ENCODE measurements around the gene KCNB1.

KCNB1 gene

DNA sequence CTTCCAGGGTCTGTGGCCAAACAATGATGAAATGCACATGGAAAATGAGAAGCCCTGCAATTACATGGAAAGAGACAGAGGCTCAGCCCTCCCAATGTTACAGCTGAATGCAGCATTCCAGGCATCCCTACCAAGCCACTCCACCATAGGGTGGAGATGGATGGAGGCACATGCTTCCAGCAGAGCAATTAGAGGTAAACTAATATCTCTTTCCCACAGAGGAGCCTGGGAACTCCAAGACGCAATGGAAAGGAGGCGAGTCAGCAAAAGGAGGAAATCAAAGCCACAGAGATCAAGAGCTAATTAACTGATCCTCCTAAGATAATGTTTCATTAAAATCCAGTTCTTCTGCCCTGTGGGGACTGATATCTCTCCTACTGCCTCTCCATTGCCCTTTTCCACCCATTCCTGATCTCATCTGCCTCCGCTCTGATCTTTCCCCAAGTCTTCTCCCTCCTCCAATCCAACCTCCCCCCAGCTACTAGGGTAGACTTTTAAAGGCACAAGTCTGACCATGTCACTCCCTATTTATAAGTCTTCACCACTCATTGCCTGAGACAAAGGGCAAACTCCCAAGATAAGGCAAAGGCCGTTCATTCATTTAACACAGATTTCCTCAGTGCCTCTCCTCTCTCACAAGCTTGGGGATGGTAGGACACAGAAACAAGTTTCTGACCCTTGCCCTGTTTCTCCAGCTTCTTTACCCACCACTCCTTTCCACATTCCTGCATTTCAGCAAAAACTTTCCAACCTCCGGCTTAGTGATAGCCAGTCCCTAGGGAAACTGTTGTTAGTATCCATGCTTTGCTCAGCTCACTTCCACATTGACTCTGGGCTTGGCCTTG is 14.3 kb upstream of the KCNB1 start:
- no peak for DNase-seq

DNA sequence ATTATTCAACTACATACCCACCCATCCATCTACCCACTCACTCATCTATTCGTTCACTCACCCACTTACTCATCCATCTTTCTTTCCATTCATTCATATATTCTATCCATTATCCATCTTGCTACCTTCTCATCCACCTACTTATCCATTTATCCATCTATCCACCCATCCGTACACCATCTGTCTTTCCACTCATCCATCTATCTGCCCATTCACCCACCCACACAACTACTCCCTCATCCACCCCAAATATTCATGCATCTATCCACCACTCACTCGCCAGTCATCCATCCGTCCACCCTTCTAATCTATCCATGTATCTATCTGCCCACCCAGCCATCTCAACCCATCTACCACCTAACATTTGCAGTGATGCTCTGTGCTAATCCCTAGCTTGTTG is 13.6 kb upstream of the KCNB1 start:
- DNase-seq = no peak

DNA sequence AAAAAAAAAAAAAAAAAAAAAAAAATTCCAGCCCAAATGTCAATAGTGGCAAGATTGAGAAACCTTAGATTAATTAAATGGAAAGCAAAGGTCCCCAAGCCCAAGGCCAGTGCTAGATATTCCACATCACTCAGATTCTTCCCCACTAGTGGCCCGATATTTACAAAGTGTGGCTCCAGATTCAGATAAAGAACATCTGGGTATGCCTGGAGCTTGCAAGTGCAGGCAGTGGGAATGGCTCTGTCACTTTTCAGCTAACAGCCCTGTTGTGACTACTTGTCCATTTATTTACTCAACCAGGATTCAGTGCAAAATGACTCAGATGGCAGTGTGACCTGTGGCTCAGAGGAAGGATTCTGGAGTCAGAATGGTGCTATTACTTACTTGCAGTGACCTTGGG is 8.2 kb upstream of the KCNB1 start:
- DNase-seq = no peak

DNA sequence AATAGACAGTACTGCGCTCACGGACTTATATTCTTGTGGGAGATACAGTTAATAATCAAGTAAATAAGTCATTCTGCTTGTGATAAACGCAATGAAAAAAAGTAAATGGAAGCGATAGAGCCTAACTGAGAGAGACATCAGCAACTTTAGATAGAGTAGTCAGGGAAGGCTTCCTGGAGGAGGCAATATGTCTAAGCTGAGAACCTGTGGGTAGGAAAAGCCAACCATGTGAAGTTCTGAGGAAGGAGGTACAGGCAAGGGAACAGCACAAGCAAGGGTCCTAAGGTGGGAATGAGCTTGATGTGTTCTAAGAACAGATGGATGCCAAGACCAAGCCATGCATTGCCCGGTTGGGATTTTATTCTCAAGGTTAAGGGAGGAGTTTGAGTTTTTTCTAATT is 7.2 kb upstream of the KCNB1 start:
- no peak for DNase-seq

DNA sequence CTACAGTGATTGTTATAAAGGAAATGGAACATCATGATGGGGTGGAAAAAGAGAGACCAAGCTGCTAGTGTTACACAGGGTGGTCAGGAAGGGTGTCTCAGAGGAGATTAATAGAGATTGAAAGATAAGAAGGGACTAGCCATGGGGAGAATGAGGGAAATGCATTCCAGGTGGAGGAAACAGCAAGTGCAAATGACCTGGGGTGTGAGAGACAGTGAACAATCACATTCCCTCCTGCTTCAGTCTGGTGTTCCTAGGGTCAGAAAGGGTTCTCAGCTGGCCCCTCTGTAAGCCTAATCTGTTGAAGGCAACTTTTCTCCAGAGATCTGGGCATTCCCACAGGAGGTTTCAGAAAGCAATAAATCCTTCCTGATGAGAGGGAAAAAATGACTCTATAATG is 3.6 kb upstream of the KCNB1 start:
- DNase-seq = no peak

DNA sequence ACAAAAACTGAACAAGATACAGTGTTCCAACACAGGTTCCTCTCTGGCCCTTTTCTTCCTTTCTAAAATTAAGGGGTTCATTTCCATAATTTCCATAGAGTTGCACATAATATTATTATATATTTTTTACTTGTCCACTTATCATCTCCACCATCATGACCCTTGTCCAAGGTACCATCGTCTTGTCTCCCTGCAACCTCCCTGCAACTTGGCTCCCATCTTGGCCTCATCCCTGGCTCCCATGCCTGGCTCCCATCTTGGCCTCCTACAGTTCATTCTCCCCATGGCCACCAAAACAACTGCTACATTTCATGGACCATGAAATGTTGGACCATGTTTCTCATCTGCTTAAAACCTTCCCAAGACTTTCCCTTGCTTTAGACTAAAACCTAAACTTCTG is 3.1 kb upstream of the KCNB1 start:
- DNase-seq = no peak

DNA sequence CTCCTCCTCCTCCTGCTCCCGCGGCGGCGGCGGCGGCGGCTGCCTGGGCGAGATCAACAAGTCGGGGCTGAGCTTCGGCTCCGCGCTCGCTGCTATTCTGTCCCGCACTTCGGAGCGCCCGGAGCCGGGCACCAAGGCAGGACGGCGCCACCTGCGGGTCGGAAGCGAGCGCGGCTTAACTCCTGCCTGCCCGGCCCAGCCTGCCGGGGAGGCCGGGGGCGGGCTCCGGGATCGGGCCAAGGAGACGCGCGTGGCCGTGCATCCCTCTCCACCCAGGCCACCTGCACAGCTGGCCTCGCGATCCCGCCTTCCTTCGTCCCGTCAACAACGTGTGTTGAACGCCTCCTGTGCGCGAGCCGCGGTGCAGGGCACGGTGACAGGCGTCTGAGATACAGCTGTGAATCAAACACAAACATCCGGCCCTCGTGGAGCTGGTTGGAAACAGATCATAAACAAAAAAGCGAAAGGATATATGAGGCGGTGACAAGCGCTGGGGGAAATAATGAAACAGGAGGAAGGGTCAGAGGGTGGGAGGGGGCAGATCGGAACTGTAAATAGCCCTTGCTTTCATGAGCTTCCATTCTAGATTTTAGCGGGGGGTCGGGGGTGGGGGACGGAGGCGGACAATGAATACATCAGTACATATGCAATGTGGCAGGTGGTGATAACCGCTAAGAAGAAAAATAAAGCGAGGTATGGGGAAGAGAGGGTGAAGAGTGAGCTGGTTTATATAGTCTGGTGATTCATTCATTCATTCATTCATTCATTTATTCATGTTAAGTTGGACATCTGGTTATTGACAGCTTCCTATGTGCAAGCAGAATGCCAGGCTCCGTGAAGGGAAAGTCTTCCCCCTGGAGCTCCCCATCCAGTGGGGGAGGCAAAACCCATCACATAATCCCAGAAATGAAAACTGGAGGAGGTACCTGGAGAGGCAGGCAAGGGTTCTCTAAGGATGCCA is 2.0 kb upstream of the KCNB1 start:
- peak in 2 of 4 experiments; percentile 14 to 27 for DNase-seq

DNA sequence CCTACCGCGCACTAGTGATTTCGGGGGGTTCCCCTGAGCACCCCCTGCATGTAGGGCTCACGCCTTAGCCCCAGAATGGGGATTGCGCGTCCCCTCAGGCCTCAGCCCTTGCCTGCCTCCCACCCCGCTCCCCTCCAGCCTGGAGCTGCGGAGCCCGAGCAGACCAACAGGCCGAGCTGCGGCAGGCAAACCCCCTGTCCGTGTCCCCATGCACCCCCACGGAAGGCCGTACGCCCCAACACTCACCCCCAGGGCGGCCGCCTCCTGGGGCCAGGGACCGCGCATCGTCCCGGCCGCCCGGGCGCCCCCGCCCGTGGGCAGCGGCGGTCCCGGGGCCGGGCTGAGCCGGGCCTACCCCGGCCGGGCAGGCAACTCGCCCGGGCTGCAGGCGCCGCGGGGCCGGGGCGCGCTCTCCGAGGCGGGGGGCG is 1.2 kb upstream of the KCNB1 start:
- no peak for DNase-seq

DNA sequence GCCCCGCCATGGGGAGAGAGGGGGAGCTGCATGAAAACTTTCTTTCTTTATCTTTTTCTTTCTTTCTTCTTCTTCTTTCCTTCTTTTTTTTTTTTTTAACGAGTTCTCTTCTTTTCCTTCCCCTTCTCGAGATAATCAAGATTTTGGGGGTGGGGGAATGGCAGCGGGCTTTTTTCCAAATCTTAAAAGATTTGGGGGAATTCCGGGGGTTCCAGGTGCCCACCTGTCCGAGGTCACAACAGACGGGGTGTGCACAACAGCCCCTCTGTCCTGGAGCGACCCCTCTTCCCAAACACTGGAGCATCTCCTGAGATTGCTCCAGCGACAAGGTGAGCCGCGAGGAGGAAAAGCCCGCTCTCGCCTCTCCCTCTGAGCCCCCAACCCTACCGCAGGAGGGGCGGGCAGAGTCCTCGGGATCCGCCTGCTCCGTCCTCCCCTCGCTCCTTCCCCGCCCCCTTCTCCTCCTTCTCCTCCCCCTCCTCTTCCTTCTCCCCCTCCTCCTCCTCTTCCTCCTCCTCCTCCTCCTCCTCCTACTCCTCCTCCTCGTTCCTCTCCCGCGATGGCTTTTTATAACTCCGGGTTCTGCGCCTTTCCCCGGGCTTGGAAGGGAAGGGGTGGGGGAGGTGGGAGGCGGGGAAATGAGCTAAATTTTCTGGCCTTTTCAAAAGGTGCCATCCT is 689 bp upstream of the KCNB1 start:
- DNase-seq = no peak

DNA sequence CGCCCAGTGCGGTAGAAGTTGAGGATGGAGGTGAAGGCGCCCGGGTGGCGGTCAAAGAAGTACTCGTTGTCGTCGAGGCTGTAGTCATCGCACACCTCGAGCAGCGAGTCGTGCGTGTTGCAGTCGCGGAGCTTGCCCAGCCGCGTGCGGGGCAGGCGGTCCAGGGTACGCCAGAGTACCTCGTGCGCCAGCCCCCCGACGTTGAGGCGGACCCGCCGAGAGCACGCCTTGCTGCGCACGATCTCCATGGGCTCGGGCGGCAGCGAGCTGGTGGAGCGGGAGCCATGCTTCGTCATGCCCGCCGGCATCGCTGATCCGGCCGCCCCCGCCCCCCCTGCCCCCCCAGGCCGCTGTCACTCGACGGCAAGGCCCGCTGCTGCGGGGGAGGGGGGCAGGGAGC is 295 bp downstream of the KCNB1 start:
- DNase-seq = no peak

DNA sequence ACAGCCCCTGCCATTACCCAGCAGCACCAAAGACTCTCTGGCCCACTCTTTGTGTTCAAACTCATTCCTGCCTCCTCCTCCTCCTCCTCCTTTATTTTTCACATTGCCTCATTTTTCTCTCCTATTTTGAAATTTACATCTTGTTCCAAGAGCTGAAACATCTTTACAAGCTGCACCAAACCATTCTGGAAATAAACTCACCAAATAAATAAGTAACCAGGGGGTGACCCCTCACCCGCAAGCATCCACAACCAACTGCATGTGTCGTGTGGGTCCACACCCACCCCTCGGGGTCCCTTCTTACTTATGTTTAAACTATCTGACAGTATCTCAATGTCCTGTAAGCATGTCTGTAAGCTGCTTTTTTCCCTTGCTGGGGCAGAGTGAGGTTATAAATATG is 1.4 kb downstream of the KCNB1 start:
- DNase-seq = no peak

DNA sequence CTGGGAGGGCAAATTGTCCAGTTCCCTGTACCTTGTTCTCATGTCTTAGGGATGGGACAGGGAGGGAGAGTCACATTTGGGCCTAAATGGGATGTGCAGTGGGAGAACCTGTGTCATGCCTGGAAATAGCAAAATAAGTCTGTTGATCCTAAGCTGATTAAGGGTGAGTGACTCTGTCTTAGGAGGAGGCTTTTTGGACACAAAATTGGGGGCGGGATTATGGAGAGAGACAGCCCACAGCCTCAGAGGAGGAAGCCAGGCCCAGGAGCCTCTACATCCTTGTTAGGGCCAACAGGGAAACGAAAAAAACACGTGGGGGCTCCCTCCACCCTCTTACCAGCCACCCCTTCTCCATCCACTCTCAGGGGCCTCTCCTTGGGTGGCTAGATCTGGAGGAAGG is 2.2 kb downstream of the KCNB1 start:
- DNase-seq = no peak

DNA sequence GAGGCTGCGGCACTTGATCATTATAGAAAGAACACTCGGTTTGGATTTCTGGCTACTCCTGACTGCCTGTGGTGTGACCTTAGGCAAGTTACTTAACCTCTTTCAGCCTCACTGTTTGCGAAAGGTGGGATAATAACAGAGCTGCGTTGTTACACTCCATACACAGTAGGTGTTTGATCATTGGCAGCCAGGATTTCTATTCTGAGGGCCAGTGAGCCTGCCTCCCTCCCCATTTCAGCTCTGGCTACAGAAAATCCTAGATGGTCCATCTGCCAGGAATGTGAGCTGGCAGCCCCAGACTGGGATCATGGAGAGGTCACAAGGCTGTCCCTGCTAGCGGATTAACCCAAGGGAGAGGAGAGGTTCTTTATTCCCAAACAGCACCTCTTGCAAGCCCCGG is 2.7 kb downstream of the KCNB1 start:
- no peak for DNase-seq

DNA sequence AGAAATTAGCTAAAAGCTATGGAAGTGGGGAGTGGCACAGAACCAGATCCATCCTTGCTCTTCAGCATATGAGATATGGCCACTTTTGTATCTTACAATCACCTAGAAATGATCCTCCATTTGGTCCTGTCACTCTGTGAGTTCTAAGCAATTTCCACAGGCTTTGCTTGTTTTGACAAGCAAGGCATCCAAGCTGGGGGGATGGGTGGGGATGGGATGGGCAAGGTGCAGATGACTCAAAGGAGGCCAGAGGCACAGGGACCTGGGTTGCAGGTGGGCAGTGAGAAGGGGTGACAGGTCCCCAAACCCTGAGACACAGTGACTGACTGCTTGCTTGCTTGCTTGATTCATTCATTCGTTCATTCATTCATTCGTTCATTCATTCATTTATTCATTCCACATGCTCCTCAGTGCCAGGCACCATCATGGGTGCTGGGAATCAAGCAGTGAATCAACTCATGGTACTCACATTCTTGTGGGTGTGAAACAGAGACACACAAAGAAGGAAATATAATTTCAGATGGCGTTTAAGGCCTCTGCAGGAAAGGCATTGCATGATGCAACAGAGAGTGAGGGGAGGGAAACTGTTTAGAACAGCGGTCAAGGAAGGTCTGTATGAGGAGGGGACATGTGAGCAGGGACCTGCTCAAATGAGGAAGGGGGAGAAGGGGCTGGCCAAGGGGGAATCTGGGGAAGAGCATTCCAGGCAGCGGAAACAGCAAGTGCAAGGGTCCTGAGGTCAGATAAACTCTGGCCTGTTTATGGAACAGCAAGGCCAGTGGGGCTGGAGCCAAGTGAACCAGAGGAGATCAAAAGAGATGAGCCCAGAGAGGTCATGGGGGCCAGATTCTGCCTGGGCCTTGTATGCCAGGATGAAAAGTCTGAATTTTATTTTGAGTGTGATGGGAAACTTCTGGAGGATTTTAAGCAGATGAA is 3.4 kb downstream of the KCNB1 start:
- DNase-seq = no peak

DNA sequence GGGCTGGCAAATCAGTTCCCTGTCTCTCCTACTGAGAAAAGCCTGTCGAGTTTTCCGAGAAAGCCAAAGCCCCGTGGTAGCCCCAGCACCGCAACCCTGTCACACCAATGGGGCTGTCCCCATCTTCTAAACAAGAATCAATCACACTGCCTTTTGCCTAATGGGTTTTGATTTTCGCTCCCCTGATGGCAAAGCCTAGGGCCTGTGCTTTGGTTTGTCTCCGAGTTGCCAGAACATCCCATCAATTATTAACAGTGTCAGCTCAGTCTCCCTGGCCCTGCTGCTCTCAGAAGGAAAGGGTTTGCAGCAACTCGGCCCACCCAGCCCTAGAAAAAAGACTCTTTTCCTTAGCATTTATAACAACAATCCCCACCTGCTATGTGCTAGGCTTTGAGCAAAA is 4.2 kb downstream of the KCNB1 start:
- no peak for DNase-seq

DNA sequence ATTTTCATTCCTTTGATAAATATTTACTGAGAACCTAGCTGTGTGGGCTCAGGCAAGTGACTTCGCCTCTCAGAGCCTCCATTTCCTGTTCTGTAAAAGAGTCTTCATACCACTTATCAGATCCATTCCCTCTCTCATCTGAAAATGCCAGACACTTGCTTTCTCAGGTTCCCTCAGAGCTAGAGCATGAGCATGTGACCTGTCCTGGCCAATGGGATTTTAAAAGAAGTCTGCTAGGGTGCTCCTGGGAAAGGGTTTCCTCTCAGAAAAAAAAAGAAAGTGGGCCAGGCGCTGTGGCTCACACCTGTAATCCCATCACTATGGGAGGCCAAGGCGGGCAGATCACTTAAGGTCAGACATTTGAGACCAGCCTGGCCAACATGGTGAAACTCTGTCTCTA is 5.3 kb downstream of the KCNB1 start:
- DNase-seq = no peak

DNA sequence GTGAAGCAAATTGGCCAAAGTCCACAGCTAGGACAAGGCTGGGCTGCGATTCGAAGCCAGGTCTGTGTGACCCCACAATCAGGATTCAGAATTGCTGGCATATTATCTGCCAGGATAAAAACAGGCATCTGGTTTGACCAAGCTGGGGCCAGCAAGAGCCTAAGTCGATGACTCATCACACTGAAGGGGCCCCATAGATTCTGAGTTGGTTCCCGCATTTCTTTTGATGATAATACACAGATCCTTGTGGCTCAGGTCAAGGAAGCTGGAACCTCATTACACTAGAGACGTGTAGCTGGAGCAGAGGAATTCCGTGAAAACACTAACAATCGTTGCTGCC is 6.5 kb downstream of the KCNB1 start:
- no peak for DNase-seq

DNA sequence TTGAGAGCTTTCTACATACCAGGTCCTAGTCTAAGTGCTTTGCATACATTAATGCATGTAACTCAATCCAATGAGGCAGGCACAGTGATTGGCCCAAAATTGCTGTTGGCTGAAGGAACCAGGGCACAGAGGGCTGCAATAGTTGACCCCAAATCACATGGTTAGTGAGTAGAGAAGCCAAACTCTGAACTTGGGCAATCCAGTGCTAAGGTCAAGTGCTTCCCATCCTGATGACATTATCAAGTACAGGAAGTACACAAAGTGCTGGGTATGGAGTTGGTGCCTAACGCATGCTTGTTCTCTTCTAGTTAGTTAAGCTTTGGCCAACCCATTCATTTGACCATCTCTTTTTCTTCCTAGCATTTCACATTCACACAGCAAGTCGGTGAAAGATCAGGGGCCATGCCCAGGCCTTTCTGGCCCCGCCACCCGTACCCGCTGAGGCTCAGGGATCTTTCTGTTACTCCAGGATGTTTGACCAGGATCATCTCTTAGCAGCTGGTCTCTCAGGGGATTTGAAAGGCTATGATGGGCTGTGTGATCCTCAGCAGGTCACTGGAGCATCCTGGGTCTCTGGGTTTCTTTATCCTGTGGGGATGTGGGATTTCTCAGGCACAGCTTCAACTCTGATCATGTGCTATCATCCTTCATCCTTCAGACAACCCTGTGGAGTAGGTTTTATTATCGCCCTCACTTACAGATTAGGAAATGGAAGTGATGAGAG is 7.0 kb downstream of the KCNB1 start:
- DNase-seq = no peak

DNA sequence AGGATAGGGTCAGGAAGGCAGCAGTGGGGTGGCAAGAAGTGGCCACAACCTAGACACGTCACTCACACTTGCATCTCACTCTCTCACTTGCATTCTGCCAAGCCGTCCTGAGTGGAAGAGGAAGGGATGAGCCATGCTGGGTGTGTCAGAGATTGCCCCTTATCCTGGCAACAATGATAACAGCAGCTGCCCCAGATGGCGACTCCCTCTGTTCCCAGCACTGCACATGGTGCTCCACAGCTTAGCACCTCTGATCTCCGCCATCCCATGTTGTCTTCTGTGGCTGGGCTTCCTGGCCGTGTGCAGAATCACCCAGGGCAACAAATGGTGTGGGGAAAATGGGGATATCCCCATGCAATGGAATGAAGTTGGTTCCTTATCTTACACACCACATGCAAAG is 11.1 kb downstream of the KCNB1 start:
- DNase-seq = no peak

DNA sequence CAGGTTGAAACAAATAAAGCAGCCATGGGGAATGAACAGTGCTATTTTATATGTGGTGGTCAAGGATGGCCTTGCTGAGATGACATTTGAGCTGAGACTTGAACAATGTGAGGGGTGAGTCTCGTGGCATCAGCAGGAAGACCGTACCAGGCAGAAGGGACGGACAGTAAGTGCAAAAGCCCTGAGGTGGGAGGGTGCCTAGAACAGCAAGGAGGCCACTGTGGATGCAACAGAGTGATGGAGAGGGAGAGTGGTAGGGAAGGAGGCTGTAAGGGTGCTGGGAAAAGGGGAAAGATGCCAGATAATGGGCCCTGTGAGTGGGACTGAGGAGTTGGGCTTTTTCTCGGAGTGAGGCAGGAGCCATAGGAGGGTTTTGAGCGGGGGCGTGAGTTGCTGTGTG is 11.5 kb downstream of the KCNB1 start:
- no peak for DNase-seq

DNA sequence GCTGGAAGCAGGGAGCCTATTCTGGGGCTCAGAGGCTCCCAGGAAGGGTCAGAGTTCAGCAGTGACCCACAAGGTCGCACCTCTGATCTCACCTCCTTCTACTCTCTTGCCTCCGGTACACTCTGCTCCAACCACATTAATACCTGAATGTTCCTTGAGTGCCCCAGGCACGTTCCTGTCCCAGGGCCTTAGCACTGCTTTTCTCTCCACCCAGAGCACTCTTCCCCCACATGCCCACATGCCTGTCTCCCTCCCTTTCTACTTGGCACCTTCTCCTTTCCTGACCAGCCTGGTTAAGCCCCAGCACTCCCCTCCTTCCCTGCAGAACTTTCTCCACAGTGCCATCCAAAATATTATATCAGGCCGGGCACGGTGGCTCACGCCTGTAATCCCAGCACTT is 13.4 kb downstream of the KCNB1 start:
- no peak for DNase-seq

DNA sequence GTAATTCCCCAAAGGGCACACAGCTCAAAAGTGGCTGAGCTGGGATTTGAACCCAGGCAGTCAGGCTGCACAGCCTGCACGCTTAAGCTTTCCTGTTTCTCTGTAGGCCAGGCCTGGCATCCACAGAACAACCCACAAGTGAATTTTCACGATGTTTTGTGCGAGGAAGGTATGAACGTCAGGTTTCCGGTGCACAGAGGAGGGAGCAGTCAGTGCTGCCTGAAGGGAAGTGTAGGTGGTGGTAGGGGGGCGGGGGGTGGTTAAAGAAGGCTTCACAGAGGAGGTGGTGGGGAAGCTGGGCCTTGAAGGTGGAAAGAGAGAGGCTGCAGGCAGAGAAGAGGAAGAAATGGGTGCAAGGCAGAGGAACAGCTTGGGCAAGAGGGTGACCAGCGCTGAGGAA is 14.1 kb downstream of the KCNB1 start:
- DNase-seq = no peak

Measured in activated naive CD4-positive, alpha-beta T cell (primary cell).